M059J (cell line): Measurements from ENCODE around the gene ADAM17. TPM values are rescaled to one million over a fixed set of nuclear protein-coding genes. Genes with fewer than 3 reads are reported as not detected.
"Not testable (repeated sequence)": the region's sequence is repeated elsewhere in the genome, so short reads cannot be mapped to it uniquely, and the experiment has no call there.

Experiments
- DNase-seq: peaks from one replicate; pipeline ENCODE4 v3.0.0-alpha.2; 2012; ENCODE audit warnings: low read depth
- total RNA-seq: library from RNA; depleted of rRNA; stranded (reverse); fragments of >200 nt; shearing (Covaris generic); gene quantifications from 2 replicates; pipeline ENCODE4 v1.2.3, GENCODE V29; 2014

The ADAM17 gene
- total RNA-seq, 1 experiment from 2014 or later: 34.0 TPM

GRCh38 chr2:9524291-9524690 is 31.3 kb downstream of the ADAM17 start:
- no peak for DNase-seq

GRCh38 chr2:9519250-9519649 is 36.4 kb downstream of the ADAM17 start:
- DNase-seq: peak; percentile 18

- DNase-seq: no peak
These were observed 36.9 kb downstream of the ADAM17 start for GRCh38 chr2:9518780-9519179.

GRCh38 chr2:9518163-9518562 is 37.5 kb downstream of the ADAM17 start:
- DNase-seq: no peak

- DNase-seq: no peak
These were observed 38.4 kb downstream of the ADAM17 start for GRCh38 chr2:9517118-9517782.

- not testable (repeated sequence) for DNase-seq
These were observed 41.7 kb downstream of the ADAM17 start for GRCh38 chr2:9513946-9514345.

- no peak for DNase-seq
These were observed 46.7 kb downstream of the ADAM17 start for GRCh38 chr2:9508931-9509330.

- DNase-seq: no peak
These were observed 57.4 kb downstream of the ADAM17 start for GRCh38 chr2:9498210-9498609.

GRCh38 chr2:9497017-9497416 is 58.6 kb downstream of the ADAM17 start:
- no peak for DNase-seq

GRCh38 chr2:9494081-9494480 is 61.5 kb downstream of the ADAM17 start:
- DNase-seq: no peak

- DNase-seq: no peak
These were observed 62.2 kb downstream of the ADAM17 start for GRCh38 chr2:9493478-9493877.

GRCh38 chr2:9492927-9493326 is 62.7 kb downstream of the ADAM17 start:
- no peak for DNase-seq

- DNase-seq: no peak
These were observed 64.8 kb downstream of the ADAM17 start for GRCh38 chr2:9490789-9491188.

GRCh38 chr2:9488583-9489547 is 66.8 kb downstream of the ADAM17 start:
- peak; percentile 34 for DNase-seq

GRCh38 chr2:9484533-9484932 is 71.1 kb downstream of the ADAM17 start:
- DNase-seq: peak; percentile 7

GRCh38 chr2:9483107-9483506 is 72.5 kb downstream of the ADAM17 start:
- DNase-seq: peak; percentile 16

- no peak for DNase-seq
These were observed 75.5 kb downstream of the ADAM17 start for GRCh38 chr2:9480157-9480556.

GRCh38 chr2:9478526-9478925 is 77.1 kb downstream of the ADAM17 start:
- no peak for DNase-seq

GRCh38 chr2:9477914-9478313 is 77.7 kb downstream of the ADAM17 start:
- no peak for DNase-seq

GRCh38 chr2:9474361-9475057 is 81.1 kb downstream of the ADAM17 start, which contains the start of gene IAH1:
Gene IAH1 (plus strand): TSS chr2:9474551. CDS start chr2:9474567, 16 bp downstream.
- DNase-seq: peak; percentile 41

- no peak for DNase-seq
These were observed 81.7 kb downstream of the ADAM17 start for GRCh38 chr2:9473985-9474360.

- DNase-seq: peak; percentile 7
These were observed 82.2 kb downstream of the ADAM17 start for GRCh38 chr2:9473308-9473984.
